Measurements from ENCODE around the gene SHFL. TPM values are rescaled to one million over a fixed set of nuclear protein-coding genes. Genes with fewer than 3 reads are reported as not detected.

SHFL gene
- total RNA-seq, 1 experiment from 2014 or later = 21.1 TPM

DNA sequence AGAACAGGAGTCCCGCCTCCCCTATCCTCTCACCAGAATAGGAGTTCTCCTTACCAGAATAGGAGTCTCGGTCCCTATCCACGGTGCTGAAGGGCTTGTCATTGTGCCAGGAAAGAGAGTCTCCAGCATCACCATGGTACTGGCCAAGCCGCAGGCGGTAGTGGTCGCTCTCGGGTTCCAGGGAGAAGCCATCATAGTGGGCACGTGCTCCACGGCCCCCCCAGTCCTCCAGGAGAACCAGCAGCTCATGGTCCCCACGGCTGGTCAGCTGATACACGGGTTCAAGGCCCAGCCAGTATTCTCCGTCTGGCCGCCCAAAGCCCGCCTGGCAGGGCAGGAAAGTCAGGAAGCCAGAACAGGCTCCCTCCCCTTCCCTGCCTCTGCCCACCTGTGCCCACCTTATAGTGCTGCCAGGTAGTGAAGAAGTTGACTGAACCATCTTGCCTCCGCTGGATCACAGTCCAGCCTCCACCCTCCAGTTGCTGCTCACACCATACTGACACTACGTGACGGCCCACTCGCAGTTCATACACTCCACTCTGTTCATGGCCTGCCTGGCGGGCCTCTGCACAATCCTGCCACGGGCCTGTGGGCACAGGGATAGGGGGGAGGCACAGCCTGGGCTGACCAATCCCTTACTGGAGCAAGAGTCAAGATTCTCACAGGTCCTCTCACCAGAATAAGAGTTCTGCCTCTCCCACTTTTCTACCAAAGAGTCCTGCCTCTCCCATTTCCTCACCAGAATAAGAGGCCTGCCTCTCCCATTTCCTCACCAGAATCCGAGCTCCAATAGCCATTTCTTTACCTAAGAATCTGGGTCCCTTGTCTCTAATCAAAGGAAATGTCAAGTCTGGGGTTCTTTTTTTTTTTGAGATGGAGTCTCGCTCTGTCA, 7.4 kb downstream of the SHFL start:
- H3K27me3 ChIP-seq (ENCODE audit: insufficient read depth, low read length) = peaks cover 3% of the 10 kb centered on the region
- no peaks in the 10 kb centered on the region for H3K79me2 ChIP-seq (ENCODE audit: insufficient read depth, low read length)
- H3K9me3 Mint-ChIP-seq = peaks cover 0 to 3% of the 10 kb centered on the region in 2 experiments; a peak in 1 of 5 replicates
- no peaks in the 10 kb centered on the region for H3K4me1 ChIP-seq (ENCODE audit: insufficient read depth, low read length)
- H3K4me2 ChIP-seq (ENCODE audit: insufficient read depth, insufficient read length, low read length) = no peak overlapping the region
- no peak overlapping the region for H3K4ac ChIP-seq (ENCODE audit: low read depth, low read length)
- H3K14ac ChIP-seq (ENCODE audit: insufficient read depth, low read length) = no peak overlapping the region
- H3K9ac ChIP-seq (ENCODE audit: extremely low read depth, insufficient read length, low read length) = no peak overlapping the region
- no peaks in the 10 kb centered on the region for H3K79me1 ChIP-seq (ENCODE audit: insufficient read depth, low read depth, low read length, poor library complexity, severe bottlenecking)
- no peak overlapping the region for H3K27ac Mint-ChIP-seq
- H3K27me3 Mint-ChIP-seq (ENCODE audit: low read depth) = peaks cover 43% of the 10 kb centered on the region
- H4K5ac ChIP-seq (ENCODE audit: insufficient read length, low read depth, low read length) = no peak overlapping the region
- TF ChIP-seq, protein P1, sequence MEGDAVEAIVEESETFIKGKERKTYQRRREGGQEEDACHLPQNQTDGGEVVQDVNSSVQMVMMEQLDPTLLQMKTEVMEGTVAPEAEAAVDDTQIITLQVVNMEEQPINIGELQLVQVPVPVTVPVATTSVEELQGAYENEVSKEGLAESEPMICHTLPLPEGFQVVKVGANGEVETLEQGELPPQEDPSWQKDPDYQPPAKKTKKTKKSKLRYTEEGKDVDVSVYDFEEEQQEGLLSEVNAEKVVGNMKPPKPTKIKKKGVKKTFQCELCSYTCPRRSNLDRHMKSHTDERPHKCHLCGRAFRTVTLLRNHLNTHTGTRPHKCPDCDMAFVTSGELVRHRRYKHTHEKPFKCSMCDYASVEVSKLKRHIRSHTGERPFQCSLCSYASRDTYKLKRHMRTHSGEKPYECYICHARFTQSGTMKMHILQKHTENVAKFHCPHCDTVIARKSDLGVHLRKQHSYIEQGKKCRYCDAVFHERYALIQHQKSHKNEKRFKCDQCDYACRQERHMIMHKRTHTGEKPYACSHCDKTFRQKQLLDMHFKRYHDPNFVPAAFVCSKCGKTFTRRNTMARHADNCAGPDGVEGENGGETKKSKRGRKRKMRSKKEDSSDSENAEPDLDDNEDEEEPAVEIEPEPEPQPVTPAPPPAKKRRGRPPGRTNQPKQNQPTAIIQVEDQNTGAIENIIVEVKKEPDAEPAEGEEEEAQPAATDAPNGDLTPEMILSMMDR (conservative IDR thresholded peaks at IDR 0.05) = no peak
- no peak overlapping the region for H2AFZ ChIP-seq (ENCODE audit: low read length)
- no peak overlapping the region for H3K27ac ChIP-seq (ENCODE audit: insufficient read length, low read depth, low read length)
- DNase-seq = no peak
- H2AK5ac ChIP-seq (ENCODE audit: insufficient read length, low read length) = no peak overlapping the region
- H3K36me3 Mint-ChIP-seq (ENCODE audit: insufficient read depth in 1 of 3, low read depth in 3 of 3) = peaks cover 4 to 21% (median 11%) of the 10 kb centered on the region in 3 experiments
- no peak overlapping the region for H2BK5ac ChIP-seq (ENCODE audit: insufficient read length, low read length)
- H2BK15ac ChIP-seq (ENCODE audit: low read depth, low read length) = no peak overlapping the region
- H3K18ac ChIP-seq (ENCODE audit: insufficient read length, low read depth, low read length) = no peak overlapping the region
- H3K56ac ChIP-seq (ENCODE audit: insufficient read length, low read depth, low read length) = no peak overlapping the region
- no peak overlapping the region for H3K4me3 Mint-ChIP-seq
- no peak overlapping the region for H2BK12ac ChIP-seq (ENCODE audit: insufficient read length, low read depth, low read length)
- H3T11ph ChIP-seq (ENCODE audit: low read length) = no peak overlapping the region
- H4K20me1 ChIP-seq (ENCODE audit: control insufficient read depth, insufficient read depth, insufficient read length) = no peaks in the 10 kb centered on the region
- no peak overlapping the region for H3K23ac ChIP-seq (ENCODE audit: insufficient read length, low read depth, low read length)
- H3K23me2 ChIP-seq (ENCODE audit: insufficient read length, low read depth, low read length, poor library complexity, severe bottlenecking) = peaks cover 3% of the 10 kb centered on the region
- no CpG with 5 or more reads among the region's 22 CpGs for WGBS (ENCODE audit: extremely low coverage, insufficient read length, low lambda C conversion rate)
- no peak overlapping the region for H4K91ac ChIP-seq (ENCODE audit: insufficient read length, low read depth, low read length)
- no peak overlapping the region for H2BK120ac ChIP-seq (ENCODE audit: low read depth, low read length, poor library complexity, severe bottlenecking)
- no peak overlapping the region for H4K8ac ChIP-seq (replicated peaks; ENCODE audit: insufficient read length, low read depth, low read length)
- no peaks in the 10 kb centered on the region for H3K9me3 ChIP-seq (ENCODE audit: control insufficient read depth, low read depth, low read length)
- H2BK20ac ChIP-seq (ENCODE audit: low read depth, low read length, poor library complexity, severe bottlenecking) = no peak overlapping the region
- H3K4me1 Mint-ChIP-seq = no peaks in the 10 kb centered on the region

Data from H9 (cell line).